Hepatocyte (in vitro differentiated cells): ENCODE measurements around the gene MTNR1B. TPM values are rescaled to one million over a fixed set of nuclear protein-coding genes. Genes with fewer than 3 reads are reported as not detected.

Source experiments
- DNase-seq: peaks from one replicate; pipeline ENCODE4 v3.0.0-alpha.2; 2016; ENCODE audit warnings: low spot score
- H2AFZ ChIP-seq: fragments of 200-600 bp; sonication (generic); 2 replicates; pipeline ENCODE4 v1.6.0; 2016; ENCODE audit warnings: antibody characterized with exemption, mild to moderate bottlenecking
- H3K27ac ChIP-seq: fragments of 200-600 bp; sonication (generic); 2 replicates; pipeline ENCODE4 v1.5.1; 2016; ENCODE audit warnings: mild to moderate bottlenecking
- H3K27me3 ChIP-seq: fragments of 200-600 bp; sonication (generic); 2 replicates; pipeline ENCODE4 v1.6.1; 2016
- H3K36me3 ChIP-seq: fragments of 200-600 bp; sonication (generic); replicated peaks from 2 replicates; pipeline ENCODE4 v1.5.1; 2016; ENCODE audit warnings: low read depth; ENCODE audit not compliant: insufficient read depth
- H3K4me1 ChIP-seq: fragments of 200-600 bp; sonication (generic); 2 replicates; pipeline ENCODE4 v1.5.1; 2016; ENCODE audit warnings: mild to moderate bottlenecking, moderate library complexity; ENCODE audit not compliant: insufficient read depth
- H3K4me2 ChIP-seq: fragments of 200-600 bp; sonication (generic); 2 replicates; pipeline ENCODE4 v1.6.0; 2016
- H3K4me3 ChIP-seq: fragments of 200-600 bp; sonication (generic); 2 replicates; pipeline ENCODE4 v1.5.1; 2016; ENCODE audit warnings: mild to moderate bottlenecking
- H3K79me2 ChIP-seq: fragments of 200-600 bp; sonication (generic); 2 replicates; pipeline ENCODE4 v1.6.0; 2017; ENCODE audit warnings: mild to moderate bottlenecking
- H3K9me2 ChIP-seq: fragments of 200-600 bp; sonication (generic); replicated peaks from 2 replicates; pipeline ENCODE4 v1.6.0; 2017; ENCODE audit warnings: mild to moderate bottlenecking; ENCODE audit not compliant: insufficient read depth
- H3K9me3 ChIP-seq: fragments of 200-600 bp; sonication (generic); 2 replicates; pipeline ENCODE4 v1.5.1; 2016; ENCODE audit warnings: low read depth, mild to moderate bottlenecking
- H4K20me1 ChIP-seq: fragments of 200-600 bp; sonication (generic); 2 replicates; pipeline ENCODE4 v1.6.0; 2016; ENCODE audit warnings: mild to moderate bottlenecking; ENCODE audit not compliant: insufficient read depth, poor library complexity, severe bottlenecking
- CTCF ChIP-seq: fragments of 200-600 bp; sonication (generic); IDR thresholded peaks from 2 replicates; pipeline ENCODE4 v1.5.1; 2016; ENCODE audit warnings: antibody characterized with exemption, mild to moderate bottlenecking; ENCODE audit not compliant: poor library complexity
- EZH2 ChIP-seq: fragments of 200-600 bp; sonication (generic); IDR thresholded peaks from 2 replicates; pipeline ENCODE4 v1.6.1; 2016; ENCODE audit warnings: antibody characterized with exemption, mild to moderate bottlenecking, borderline replicate concordance
- EZH2phosphoT487 ChIP-seq: fragments of 200-600 bp; sonication (generic); IDR thresholded peaks from one replicate; pipeline ENCODE4 v1.6.1; 2018; ENCODE audit warnings: antibody characterized with exemption, mild to moderate bottlenecking, low read depth, moderate library complexity; ENCODE audit not compliant: unreplicated experiment, severe bottlenecking
- WGBS: methylation state at CpG from one replicate; pipeline ENCODE4 v1.1.6; 2016; ENCODE audit warnings: low lambda C conversion rate; ENCODE audit errors: missing lambda C conversion rate; 5-methylcytosine and 5-hydroxymethylcytosine counted together
- polyA plus RNA-seq: library from polyadenylated mRNA; unstranded; fragments of >200 nt; fragmentation: Nextera tagmentation; extraction: Ambion mirVana; gene quantifications from 2 replicates; pipeline ENCODE4 v1.2.1, GENCODE V29; 2016
- total RNA-seq: library from RNA; depleted of rRNA; stranded (reverse); fragments of >200 nt; gene quantifications from 2 replicates; pipeline ENCODE4 v1.2.3, GENCODE V29; 2014

The MTNR1B gene
- total and polyA plus RNA-seq, 2 experiments from 2014 or later, result 0.30 to 0.40 TPM

- WGBS, result 89% methylated on average over 1 of the region's 1 CpG
- no peak overlapping the region for H3K4me3 ChIP-seq
- no peak overlapping the region for H2AFZ ChIP-seq
- DNase-seq, result no peak
- TF ChIP-seq EZH2 (no peak), CTCF (no peak), EZH2phosphoT487 (no peak)
- H4K20me1 ChIP-seq, result no peaks in the 10 kb centered on the region
- no peak overlapping the region for H3K27ac ChIP-seq
- no peaks in the 10 kb centered on the region for H3K36me3 ChIP-seq
- H3K79me2 ChIP-seq, result no peaks in the 10 kb centered on the region
- no peak overlapping the region for H3K4me2 ChIP-seq
- H3K9me2 ChIP-seq, result no peaks in the 10 kb centered on the region
- no peaks in the 10 kb centered on the region for H3K9me3 ChIP-seq
- no peaks in the 10 kb centered on the region for H3K27me3 ChIP-seq
- no peaks in the 10 kb centered on the region for H3K4me1 ChIP-seq
These were observed 54.9 kb downstream of the MTNR1B start for GRCh38 chr11:93024369-93024768.

GRCh38 chr11:93025558-93026255 is 56.3 kb downstream of the MTNR1B start:
- H3K36me3 ChIP-seq, result no peaks in the 10 kb centered on the region
- DNase-seq, result no peak
- no peak for TF ChIP-seq CTCF
- no peak for TF ChIP-seq EZH2phosphoT487
- no peak for TF ChIP-seq EZH2
- no peaks in the 10 kb centered on the region for H3K9me2 ChIP-seq
- no peak overlapping the region for H3K4me2 ChIP-seq
- WGBS, result 76% methylated on average over 3 of the region's 3 CpGs
- no peak overlapping the region for H2AFZ ChIP-seq
- H3K4me3 ChIP-seq, result no peak overlapping the region
- H3K27ac ChIP-seq, result no peak overlapping the region
- H3K79me2 ChIP-seq, result no peaks in the 10 kb centered on the region
- no peaks in the 10 kb centered on the region for H3K4me1 ChIP-seq
- no peaks in the 10 kb centered on the region for H4K20me1 ChIP-seq
- H3K27me3 ChIP-seq, result no peaks in the 10 kb centered on the region
- no peaks in the 10 kb centered on the region for H3K9me3 ChIP-seq

GRCh38 chr11:93028960-93029522 is 59.6 kb downstream of the MTNR1B start:
- no peaks in the 10 kb centered on the region for H3K79me2 ChIP-seq
- H4K20me1 ChIP-seq, result no peaks in the 10 kb centered on the region
- no peak overlapping the region for H3K27ac ChIP-seq
- WGBS, result 87% methylated on average over 6 of the region's 6 CpGs
- no peaks in the 10 kb centered on the region for H3K4me1 ChIP-seq
- no peak for DNase-seq
- H2AFZ ChIP-seq, result no peak overlapping the region
- H3K36me3 ChIP-seq, result no peaks in the 10 kb centered on the region
- no peak overlapping the region for H3K4me2 ChIP-seq
- H3K9me3 ChIP-seq, result no peaks in the 10 kb centered on the region
- H3K27me3 ChIP-seq, result no peaks in the 10 kb centered on the region
- no peak overlapping the region for H3K4me3 ChIP-seq
- H3K9me2 ChIP-seq, result no peaks in the 10 kb centered on the region
- TF ChIP-seq EZH2, result no peak
- TF ChIP-seq EZH2phosphoT487, result no peak
- TF ChIP-seq CTCF, result no peak
